HepG2 (cell line): ENCODE data around the gene CERS6. TPM values are rescaled to one million over a fixed set of nuclear protein-coding genes. Genes with fewer than 3 reads are reported as not detected.
A peak's percentile ranks its signal among the peaks of the same experiment; 100 is the strongest.

Experiments used
- ARNTL ChIP-seq: sonication (generic); formaldehyde crosslinking; IDR thresholded peaks from 2 replicates; pipeline ENCODE4 v1.4.0; 2020; ENCODE audit warnings: mild to moderate bottlenecking, missing genetic modification reagents
- CHD2 ChIP-seq: IDR thresholded peaks from 2 replicates; pipeline ENCODE4 v1.6.1; 2011; ENCODE audit warnings: low read depth, low read length, improper control_type of control experiment
- TCF7 ChIP-seq: sonication (generic); IDR thresholded peaks from 2 replicates; pipeline ENCODE4 v1.6.1; 2016; ENCODE audit warnings: antibody characterized with exemption, low read depth
- ZKSCAN5 ChIP-seq: sonication (generic); formaldehyde crosslinking; IDR thresholded peaks from 2 replicates; pipeline ENCODE4 v1.5.1; 2020; ENCODE audit warnings: mild to moderate bottlenecking, missing genetic modification reagents
- ZNF253 ChIP-seq: sonication (generic); formaldehyde crosslinking; IDR thresholded peaks from 2 replicates; pipeline ENCODE4 v1.8.0; 2022; ENCODE audit warnings: mild to moderate bottlenecking, missing genetic modification reagents, borderline replicate concordance
- ZNF501 ChIP-seq: sonication (generic); formaldehyde crosslinking; IDR thresholded peaks from 2 replicates; pipeline ENCODE4 v1.5.1; 2020; ENCODE audit warnings: mild to moderate bottlenecking, moderate library complexity, missing genetic modification reagents
- ZNF703 ChIP-seq: sonication (generic); formaldehyde crosslinking; IDR thresholded peaks from 2 replicates; pipeline ENCODE4 v1.5.1; 2020; ENCODE audit warnings: missing genetic modification reagents, mild to moderate bottlenecking, moderate library complexity, borderline replicate concordance
- ZZZ3 ChIP-seq: sonication (generic); formaldehyde crosslinking; IDR thresholded peaks from 2 replicates; pipeline ENCODE4 v1.4.0; 2020; ENCODE audit warnings: missing genetic modification reagents, mild to moderate bottlenecking, borderline replicate concordance
- polyA plus RNA-seq, 8 experiments: library from polyadenylated mRNA; depleted of rRNA in 3 of 8; stranded (reverse) in 7 of 8; unstranded in 1 of 8; fragments of >200 nt; fragmentation: Illumina TruSeq in 4 of 8; extraction: Trizol in 4 of 8; gene quantifications; 2 replicates each; pipeline versions ENCODE4 v1.2.1 to v1.2.3, GENCODE V29; 2011 to 2016; ENCODE audit warnings: low read depth in 4 of 8, missing spikeins in 1 of 8, mixed read lengths in 1 of 8; ENCODE audit not compliant: insufficient read depth in 1 of 8
- total RNA-seq, 5 experiments: library from RNA; depleted of rRNA; stranded (reverse); fragments of >200 nt; fragmentation: Illumina TruSeq; extraction: Trizol; gene quantifications; 2 replicates each; pipeline ENCODE4 v1.2.3, GENCODE V29; 2016; ENCODE audit warnings: low read depth in 1 of 5
- TF ChIP-seq, protein P1 (sequence below): sonication (generic); formaldehyde crosslinking; IDR thresholded peaks from 2 replicates; pipeline ENCODE4 v1.4.0; 2020; ENCODE audit warnings: missing genetic modification reagents
- TF ChIP-seq, protein P2 (sequence below): IDR thresholded peaks from 2 replicates; pipeline ENCODE4 v1.6.1; 2012; ENCODE audit warnings: inconsistent platforms
- TF ChIP-seq, protein P3 (sequence below): sonication (generic); formaldehyde crosslinking; IDR thresholded peaks from 2 replicates; pipeline ENCODE4 v1.4.0; 2020; ENCODE audit warnings: missing genetic modification reagents
- TF ChIP-seq, protein P4 (sequence below): sonication (generic); formaldehyde crosslinking; IDR thresholded peaks from 2 replicates; pipeline ENCODE4 v1.4.0; 2020; ENCODE audit warnings: mild to moderate bottlenecking, missing genetic modification reagents

CERS6 gene
- total and polyA plus RNA-seq, 2 of the 13 experiments (the other 11 are each of a cell fraction or from before 2014, with no cell fraction given) = 10.1 to 20.3 TPM

DNA sequence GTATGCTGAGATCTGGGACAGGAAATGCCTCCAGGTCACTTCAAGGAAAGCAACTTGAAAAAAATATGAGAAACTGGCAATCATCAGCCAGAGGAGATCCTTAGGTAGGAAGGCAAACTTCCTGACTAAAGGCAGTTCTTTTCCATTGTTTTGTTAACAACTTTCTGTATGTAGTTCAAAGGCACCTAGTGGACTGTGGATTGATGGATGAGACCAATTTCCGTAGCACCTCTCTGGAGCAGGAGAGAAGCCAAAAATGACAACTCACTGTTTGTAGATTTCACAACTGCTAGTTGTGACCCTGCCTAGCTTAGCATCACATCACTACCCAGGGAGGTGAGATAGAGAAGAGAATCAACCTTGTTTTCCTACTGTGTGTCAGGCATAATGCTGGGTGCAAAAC lies 324.6 kb downstream of the CERS6 start (continued):
- TF ChIP-seq, protein P1, sequence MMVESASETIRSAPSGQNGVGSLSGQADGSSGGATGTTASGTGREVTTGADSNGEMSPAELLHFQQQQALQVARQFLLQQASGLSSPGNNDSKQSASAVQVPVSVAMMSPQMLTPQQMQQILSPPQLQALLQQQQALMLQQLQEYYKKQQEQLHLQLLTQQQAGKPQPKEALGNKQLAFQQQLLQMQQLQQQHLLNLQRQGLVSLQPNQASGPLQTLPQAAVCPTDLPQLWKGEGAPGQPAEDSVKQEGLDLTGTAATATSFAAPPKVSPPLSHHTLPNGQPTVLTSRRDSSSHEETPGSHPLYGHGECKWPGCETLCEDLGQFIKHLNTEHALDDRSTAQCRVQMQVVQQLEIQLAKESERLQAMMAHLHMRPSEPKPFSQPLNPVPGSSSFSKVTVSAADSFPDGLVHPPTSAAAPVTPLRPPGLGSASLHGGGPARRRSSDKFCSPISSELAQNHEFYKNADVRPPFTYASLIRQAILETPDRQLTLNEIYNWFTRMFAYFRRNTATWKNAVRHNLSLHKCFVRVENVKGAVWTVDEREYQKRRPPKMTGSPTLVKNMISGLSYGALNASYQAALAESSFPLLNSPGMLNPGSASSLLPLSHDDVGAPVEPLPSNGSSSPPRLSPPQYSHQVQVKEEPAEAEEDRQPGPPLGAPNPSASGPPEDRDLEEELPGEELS (CRISPR knock-in tag) = peak; percentile 51; the same call in 1 of the 2 replicates
- peak; percentile 67; the same call in 1 of the 2 replicates for TF ChIP-seq ZKSCAN5
- no peak for TF ChIP-seq ZZZ3 (CRISPR knock-in tag)
- no peak for TF ChIP-seq ZNF703 (CRISPR knock-in tag)
- TF ChIP-seq ZNF501 (CRISPR knock-in tag) = no peak
- peak; percentile 71; the same call in 1 of the 2 replicates for TF ChIP-seq TCF7
- TF ChIP-seq ARNTL = no peak
- TF ChIP-seq, protein P2, sequence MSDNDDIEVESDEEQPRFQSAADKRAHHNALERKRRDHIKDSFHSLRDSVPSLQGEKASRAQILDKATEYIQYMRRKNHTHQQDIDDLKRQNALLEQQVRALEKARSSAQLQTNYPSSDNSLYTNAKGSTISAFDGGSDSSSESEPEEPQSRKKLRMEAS = no peak
- TF ChIP-seq, protein P3, sequence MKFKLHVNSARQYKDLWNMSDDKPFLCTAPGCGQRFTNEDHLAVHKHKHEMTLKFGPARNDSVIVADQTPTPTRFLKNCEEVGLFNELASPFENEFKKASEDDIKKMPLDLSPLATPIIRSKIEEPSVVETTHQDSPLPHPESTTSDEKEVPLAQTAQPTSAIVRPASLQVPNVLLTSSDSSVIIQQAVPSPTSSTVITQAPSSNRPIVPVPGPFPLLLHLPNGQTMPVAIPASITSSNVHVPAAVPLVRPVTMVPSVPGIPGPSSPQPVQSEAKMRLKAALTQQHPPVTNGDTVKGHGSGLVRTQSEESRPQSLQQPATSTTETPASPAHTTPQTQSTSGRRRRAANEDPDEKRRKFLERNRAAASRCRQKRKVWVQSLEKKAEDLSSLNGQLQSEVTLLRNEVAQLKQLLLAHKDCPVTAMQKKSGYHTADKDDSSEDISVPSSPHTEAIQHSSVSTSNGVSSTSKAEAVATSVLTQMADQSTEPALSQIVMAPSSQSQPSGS = no peak
- TF ChIP-seq, protein P4, sequence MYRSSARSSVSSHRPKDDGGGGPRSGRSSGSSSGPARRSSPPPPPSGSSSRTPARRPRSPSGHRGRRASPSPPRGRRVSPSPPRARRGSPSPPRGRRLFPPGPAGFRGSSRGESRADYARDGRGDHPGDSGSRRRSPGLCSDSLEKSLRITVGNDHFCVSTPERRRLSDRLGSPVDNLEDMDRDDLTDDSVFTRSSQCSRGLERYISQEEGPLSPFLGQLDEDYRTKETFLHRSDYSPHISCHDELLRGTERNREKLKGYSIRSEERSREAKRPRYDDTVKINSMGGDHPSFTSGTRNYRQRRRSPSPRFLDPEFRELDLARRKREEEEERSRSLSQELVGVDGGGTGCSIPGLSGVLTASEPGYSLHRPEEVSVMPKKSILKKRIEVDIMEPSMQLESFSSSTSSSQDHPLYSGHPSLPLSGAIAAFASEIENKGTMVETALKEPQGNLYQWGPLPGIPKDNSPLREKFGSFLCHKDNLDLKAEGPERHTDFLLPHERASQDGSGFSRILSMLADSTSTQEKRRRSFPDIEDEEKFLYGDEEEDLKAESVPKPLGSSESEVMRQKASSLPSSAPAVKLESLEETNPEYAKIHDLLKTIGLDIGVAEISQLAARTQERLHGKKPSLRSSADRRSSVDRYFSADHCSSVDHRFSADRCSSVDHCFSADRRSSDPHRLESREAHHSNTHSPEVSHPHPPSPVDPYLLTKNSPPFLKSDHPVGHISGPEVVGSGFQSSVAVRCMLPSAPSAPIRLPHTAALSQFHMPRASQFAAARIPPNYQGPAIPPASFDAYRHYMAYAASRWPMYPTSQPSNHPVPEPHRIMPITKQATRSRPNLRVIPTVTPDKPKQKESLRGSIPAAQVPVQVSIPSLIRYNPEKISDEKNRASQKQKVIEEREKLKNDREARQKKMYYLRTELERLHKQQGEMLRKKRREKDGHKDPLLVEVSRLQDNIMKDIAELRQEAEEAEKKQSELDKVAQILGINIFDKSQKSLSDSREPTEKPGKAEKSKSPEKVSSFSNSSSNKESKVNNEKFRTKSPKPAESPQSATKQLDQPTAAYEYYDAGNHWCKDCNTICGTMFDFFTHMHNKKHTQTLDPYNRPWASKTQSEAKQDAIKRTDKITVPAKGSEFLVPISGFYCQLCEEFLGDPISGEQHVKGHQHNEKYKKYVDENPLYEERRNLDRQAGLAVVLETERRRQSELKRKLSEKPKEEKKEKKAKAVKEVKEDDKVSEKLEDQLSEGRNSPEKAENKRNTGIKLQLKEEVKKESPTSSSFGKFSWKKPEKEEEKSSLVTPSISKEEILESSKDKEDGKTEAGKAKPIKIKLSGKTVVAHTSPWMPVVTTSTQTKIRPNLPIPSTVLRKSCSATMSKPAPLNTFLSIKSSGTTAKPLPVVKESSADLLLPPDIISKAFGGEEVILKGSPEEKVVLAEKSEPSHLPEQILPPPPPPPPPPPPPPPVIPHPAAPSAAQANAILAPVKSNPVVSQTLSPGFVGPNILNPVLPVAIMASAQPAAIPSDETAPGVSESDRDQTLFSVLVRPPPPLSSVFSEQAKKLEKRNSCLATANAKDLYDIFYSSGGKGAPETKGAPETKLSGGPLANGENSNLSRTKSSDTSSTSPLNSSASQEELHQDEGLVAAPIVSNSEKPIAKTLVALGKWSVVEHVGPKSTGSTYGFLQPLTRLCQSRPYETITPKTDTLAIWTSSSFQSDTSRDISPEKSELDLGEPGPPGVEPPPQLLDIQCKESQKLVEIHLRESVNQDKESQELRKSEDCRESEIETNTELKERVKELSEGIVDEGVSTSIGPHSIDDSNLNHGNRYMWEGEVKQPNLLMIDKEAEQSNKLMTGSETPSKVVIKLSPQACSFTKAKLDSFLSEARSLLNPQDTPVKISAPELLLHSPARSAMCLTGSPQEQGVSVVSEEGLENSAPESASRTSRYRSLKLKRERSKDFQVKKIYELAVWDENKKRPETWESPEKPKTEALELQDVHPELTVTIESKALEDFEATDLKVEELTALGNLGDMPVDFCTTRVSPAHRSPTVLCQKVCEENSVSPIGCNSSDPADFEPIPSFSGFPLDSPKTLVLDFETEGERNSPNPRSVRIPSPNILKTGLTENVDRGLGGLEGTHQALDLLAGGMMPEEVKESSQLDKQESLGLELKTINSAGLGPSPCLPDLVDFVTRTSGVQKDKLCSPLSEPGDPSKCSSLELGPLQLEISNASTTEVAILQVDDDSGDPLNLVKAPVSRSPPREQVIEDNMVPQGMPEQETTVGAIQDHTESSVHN (CRISPR knock-in tag) = no peak
- no peak for TF ChIP-seq ZNF253 (CRISPR knock-in tag)
- no peak for TF ChIP-seq CHD2
